Fibroblast of peridontal ligament (primary cell): ENCODE measurements around the gene PFKM.

Experiments
- DNase-seq: peaks from one replicate; pipeline ENCODE4 v3.0.0-alpha.2; 2010; ENCODE audit errors: extremely low read depth

PFKM gene

DNA sequence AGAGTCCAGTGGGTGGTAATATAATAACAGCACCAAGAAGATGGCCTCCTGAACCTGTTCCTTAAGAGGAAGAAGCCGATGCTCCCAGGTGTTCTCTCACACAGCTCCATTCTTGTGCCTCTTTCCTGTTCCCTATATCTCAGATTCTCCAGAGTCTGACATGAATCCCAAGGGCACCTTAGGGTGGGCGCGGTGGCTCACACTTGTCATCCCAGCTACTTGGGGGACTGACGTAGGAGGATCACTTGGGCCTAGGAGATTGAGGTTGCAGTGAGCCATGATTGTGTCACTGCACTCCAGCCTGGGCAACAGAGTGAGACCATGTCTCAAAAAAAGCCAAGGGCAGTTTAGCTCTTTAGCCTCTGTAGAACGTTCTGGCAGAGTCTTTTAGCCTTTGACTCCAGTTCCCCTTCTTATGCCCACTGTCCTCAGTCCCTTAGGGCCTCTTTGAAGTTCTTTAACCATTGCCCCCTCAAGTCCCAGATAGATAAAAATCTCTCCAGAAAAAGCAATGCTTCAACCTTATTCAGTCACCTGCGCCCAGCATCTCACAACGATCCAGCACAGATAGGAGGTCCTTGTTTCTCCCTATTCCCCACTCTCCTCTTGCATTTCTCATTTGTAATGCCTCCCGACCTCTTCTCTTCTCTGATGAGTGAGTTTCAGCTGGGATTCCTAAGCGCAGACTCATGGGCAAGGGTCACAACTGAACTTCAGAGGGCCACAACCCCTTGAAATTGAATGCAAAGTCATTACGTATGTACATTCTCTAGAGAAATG, 68.9 kb downstream of the PFKM start:
- DNase-seq, result no peak

DNA sequence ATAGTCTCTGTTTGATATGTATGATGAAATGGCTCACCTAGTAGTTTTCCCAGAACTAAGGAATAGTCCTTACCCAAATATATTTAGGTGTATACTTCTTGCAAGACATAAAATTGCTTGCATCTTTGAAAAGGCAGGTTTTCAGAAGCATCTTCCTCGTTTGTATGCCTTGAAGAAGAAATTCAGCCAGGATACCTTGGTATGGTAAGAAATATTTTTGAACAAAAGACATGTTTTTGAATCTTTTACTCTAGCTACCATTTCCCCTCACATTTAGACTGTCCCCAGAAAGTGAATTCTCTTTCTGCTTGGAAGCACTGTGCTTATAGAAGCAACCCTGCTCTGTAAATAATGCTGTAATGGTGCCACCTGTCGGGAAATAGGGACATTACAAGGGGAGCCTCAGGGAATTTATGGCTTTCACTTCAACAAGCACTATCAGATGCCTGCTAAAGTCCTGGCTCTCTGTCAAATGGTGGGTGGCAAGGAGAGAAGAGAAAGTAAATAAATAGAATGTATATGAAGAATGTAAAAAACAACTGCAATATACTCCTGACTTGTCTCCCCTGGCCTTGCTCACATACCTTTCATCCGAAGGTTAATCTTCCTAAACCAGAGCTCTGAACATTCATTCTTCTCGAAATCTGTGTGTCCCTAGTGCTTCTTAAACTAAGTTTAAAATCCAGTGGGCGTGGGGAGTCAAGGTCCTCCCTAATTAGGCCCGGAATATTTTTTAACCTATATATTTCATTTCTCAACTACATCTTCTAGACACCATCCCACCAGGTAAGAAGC, 70.4 kb downstream of the PFKM start:
- peak; percentile 85 for DNase-seq

DNA sequence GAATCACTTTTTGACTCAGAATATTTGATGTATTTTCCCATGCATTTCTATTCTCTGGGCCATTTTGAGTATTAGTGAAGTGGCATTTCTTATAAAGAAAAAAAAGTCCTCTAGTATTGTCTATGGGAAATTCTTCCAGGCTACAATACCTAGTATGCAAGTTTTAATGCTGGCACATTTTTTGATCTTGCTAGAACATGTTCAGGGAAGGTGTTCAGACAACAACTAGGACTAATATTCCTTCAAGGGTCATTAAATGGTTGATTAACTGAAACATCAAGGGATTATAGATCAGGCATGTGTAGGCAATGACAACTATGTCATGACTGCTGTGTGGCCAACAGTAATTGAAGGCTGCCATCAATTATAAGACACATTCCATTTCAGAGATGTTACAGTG, 71.9 kb downstream of the PFKM start:
- no peak for DNase-seq

- DNase-seq, result no peak
These were observed 73.7 kb downstream of the PFKM start for GRCh38 chr12:48192861-48193260.

DNA sequence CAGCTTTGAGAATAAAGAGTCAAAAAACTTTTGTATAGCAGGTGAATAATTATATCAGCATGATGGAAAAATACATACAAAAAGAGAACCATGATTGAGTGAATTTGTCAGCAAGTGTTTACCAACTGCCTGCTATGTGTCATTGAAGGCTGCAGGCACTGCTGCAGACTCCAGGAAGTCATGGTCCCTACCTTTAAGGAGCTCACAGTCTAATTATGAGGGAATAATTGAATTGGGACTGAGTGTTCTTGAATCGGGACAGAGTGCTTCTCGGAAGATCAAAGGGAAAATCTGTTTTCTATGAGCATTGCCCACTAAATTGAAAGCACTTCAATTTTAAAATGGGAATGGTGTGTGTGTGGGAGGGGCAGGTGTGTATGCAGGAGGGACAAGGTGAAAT, 74.5 kb downstream of the PFKM start:
- no peak for DNase-seq

- peak; percentile 66 for DNase-seq
These were observed 75.6 kb downstream of the PFKM start for GRCh38 chr12:48194799-48195201.
